ENCODE measurements around the gene GOLGA6L6.
"Not testable (repeated sequence)": the region's sequence is repeated elsewhere in the genome, so short reads cannot be mapped to it uniquely, and the experiment has no call there.

The GOLGA6L6 gene

GRCh38 chr15:20541700-20542099 lies at the start of gene GOLGA6L6:
Gene GOLGA6L6 (minus strand): TSS chr15:20541800. CDS start chr15:20541709, 91 bp downstream.
- not testable (repeated sequence) for DNase-seq

- not testable (repeated sequence) for DNase-seq
Measured at GRCh38 chr15:20590069-20590468, 48.5 kb upstream of the GOLGA6L6 start.

GRCh38 chr15:20586821-20587220 lies 45.2 kb upstream of the GOLGA6L6 start:
- DNase-seq, result not testable (repeated sequence)

- DNase-seq, result not testable (repeated sequence)
Measured at GRCh38 chr15:20582726-20583115, 41.1 kb upstream of the GOLGA6L6 start.

- DNase-seq, result not testable (repeated sequence)
Measured at GRCh38 chr15:20582109-20582725, 40.6 kb upstream of the GOLGA6L6 start.

DNA sequence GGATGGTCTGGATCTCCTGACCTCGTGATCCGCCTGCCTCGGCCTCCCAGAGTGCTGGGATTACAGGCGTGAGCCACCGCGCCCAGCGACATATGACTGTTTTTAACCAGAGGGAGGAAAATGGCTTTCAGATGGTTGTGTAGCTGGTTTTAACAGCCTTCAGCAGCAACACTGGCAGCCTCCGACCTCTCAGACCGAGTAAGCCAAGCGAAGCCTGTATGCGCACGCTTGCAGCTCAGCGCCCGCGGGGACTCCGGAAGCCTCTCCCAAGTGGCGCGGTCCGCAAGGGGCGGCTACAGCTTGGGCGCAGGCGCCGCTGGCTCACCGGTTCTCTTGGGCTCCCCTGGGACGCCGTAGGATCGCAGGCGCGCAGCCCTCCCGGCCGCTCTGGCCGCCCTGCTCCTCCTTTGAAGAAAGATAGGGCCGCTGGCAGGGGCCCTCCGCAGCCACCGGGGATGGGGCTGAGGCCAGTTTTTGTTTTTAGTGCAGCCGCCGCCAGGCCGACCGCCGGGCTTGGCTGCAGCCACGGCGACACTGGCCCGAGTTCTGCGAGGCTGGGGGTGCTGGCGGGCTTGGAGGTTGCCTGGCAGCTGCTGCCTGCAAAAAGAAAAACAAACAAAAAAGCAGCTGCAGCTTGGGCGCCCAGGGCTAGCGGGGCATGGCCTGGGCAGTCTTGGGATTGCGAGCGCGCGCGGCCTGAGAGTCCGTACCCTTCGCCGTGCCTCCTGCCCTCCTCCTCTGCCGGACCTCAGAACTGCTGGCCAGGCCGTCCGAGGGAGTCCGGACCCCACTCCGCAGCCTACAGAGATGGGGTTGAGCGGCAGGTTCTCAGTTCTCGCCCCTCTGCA lies 39.9 kb upstream of the GOLGA6L6 start:
- DNase-seq, result not testable (repeated sequence)

GRCh38 chr15:20579662-20580061 lies 38.1 kb upstream of the GOLGA6L6 start:
- not testable (repeated sequence) for DNase-seq

GRCh38 chr15:20551289-20551688 lies 9.7 kb upstream of the GOLGA6L6 start:
- DNase-seq, result not testable (repeated sequence)

DNA sequence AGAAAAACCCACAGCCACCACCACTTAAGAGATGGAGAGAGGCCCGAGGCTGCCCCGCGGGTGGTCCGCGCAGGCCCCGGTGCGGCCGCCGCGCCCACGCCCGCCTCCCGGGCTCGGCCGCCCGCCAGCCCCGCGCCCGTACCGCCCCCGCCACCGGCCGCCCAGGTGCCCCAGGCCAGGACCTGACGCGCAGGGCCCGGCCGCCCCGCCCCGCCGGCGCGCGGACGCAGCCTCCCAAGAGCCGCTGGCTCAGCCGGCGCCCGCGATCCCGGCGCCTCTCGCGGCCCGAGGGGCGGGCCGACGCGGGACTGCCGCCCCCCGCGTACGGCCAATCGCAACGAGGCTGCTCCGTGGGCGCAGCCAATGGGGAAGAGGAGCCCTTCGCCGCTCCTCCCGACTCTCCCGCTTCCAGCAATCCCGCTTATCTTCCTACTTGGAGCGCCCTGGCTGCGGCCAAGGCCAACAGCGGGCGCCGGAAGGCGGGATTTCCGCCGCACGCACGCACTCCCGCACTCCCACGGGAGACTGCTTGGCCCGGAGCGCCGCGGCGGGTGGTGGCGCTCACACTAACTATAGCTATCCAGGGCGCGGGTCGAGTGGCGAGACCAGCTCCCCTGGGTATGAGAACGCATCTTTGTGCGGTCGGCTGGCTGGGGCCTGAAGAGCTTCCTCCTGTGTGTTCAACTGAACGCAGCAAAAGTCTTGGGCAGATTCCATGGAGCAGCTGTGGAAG lies 35.5 kb downstream of the GOLGA6L6 start:
- DNase-seq, result not testable (repeated sequence)

DNA sequence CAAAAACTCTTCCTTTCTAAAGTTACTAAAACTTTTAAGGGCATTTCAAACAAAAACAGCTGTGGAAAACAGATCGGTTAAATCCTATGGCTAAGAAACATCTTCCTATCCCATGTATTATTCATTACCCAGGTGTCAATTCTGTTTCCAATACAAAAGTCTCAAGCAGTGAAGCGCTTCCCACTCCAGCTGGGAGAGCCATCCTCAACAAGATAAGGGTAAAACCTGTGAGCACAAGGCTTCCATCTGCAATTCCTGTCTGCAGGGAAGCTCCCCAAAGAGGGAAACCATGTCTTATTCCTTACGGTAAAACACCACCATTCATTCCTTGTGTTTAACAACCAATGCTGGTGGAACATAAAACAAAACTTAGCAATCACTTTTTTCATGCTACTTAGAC lies 38.8 kb downstream of the GOLGA6L6 start:
- DNase-seq, result not testable (repeated sequence)

GRCh38 chr15:20501512-20502222 lies 39.9 kb downstream of the GOLGA6L6 start:
- not testable (repeated sequence) for DNase-seq

DNA sequence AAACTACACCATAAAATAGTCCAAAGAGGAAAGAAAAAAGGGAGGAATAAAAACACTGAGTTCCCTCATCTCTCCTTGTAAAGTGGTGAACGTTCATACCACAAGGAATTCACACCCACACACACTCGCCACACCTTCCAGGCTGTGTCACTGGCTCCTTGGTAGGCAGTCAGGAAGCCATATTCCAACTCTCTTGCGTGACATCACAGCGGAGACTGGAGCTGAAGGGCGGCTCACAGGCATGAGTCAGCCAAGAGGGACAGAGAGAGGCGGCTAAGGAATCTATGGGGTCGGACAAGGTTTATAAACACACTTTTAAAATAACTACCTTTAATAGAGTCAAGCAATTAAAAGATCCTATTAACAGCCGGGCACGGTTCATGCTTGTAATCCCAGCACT lies 43.8 kb downstream of the GOLGA6L6 start:
- DNase-seq, result not testable (repeated sequence)

GRCh38 chr15:20493035-20493434 lies 48.6 kb downstream of the GOLGA6L6 start:
- DNase-seq, result not testable (repeated sequence)

DNA sequence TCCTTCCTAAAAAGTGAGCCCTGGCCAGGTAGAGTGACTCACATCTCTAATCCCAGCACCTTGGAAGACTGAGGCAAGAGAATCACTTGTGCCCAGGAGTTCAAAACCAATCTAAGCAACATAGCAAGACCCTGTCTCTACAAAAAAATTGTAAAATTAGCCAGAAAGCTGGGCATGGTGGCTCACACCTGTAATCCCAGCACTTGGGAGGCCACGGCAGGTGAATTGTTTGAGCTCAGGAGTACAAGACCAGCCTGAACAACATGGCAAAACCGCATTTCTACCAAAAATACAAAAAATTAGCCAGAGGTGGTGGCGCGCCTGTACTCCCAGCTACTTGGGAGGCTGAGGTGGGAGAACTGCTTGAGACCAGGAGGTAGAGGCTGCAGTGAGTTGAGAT lies 49.0 kb downstream of the GOLGA6L6 start:
- not testable (repeated sequence) for DNase-seq

GRCh38 chr15:20489320-20489719 lies 52.3 kb downstream of the GOLGA6L6 start:
- DNase-seq, result not testable (repeated sequence)
